22Rv1 (cell line): Measurements from ENCODE around the gene INTS11.

ENCODE experiments used
- CTCF ChIP-seq: fragments of 450-650 bp; IDR thresholded peaks from 2 replicates; pipeline ENCODE4 v1.5.1; 2017; ENCODE audit warnings: mild to moderate bottlenecking
- ZFX ChIP-seq: fragments of 450-650 bp; IDR thresholded peaks from 2 replicates; pipeline ENCODE4 v1.6.1; 2017; ENCODE audit warnings: antibody characterized with exemption, borderline replicate concordance

- no peak for TF ChIP-seq CTCF
- no peak for TF ChIP-seq ZFX
Measured at GRCh38 chr1:1327291-1327690, 2.8 kb upstream of the INTS11 start.
